ENCODE measurements around the gene RFC2.
"Not testable (repeated sequence)": the region's sequence is repeated elsewhere in the genome, so short reads cannot be mapped to it uniquely, and the experiment has no call there.

RFC2 gene

GRCh38 chr7:74216361-74216761 lies 37.8 kb downstream of the RFC2 start:
- no peak for DNase-seq

GRCh38 chr7:74215921-74216320 lies 38.3 kb downstream of the RFC2 start:
- DNase-seq: no peak

GRCh38 chr7:74214816-74215630 lies 39.2 kb downstream of the RFC2 start:
- no peak for DNase-seq

GRCh38 chr7:74212661-74213060 lies 41.5 kb downstream of the RFC2 start:
- no peak for DNase-seq

GRCh38 chr7:74208241-74208640 lies 46.0 kb downstream of the RFC2 start:
- DNase-seq: not testable (repeated sequence)

GRCh38 chr7:74207586-74207985 lies 46.6 kb downstream of the RFC2 start:
- no peak for DNase-seq

- peak; percentile 84 to 87 for DNase-seq
Observed at GRCh38 chr7:74206589-74207120, 47.5 kb downstream of the RFC2 start.

GRCh38 chr7:74206052-74206451 lies 48.1 kb downstream of the RFC2 start:
- not testable (repeated sequence) for DNase-seq

GRCh38 chr7:74203956-74204618 lies 50.1 kb downstream of the RFC2 start:
- no peak for DNase-seq

- no peak for DNase-seq
Observed at GRCh38 chr7:74202841-74203556, 51.2 kb downstream of the RFC2 start.

- no peak for DNase-seq
Observed at GRCh38 chr7:74199551-74200355, 54.4 kb downstream of the RFC2 start.

GRCh38 chr7:74197449-74198124 lies 56.6 kb downstream of the RFC2 start:
- no peak for DNase-seq

GRCh38 chr7:74195968-74196654 lies 58.1 kb downstream of the RFC2 start:
- DNase-seq: not testable (repeated sequence)

GRCh38 chr7:74195139-74195860 lies 58.9 kb downstream of the RFC2 start:
- not testable (repeated sequence) for DNase-seq

- no peak for DNase-seq
Observed at GRCh38 chr7:74194686-74195085, 59.5 kb downstream of the RFC2 start.

GRCh38 chr7:74193913-74194312 lies 60.3 kb downstream of the RFC2 start:
- no peak for DNase-seq

GRCh38 chr7:74193054-74193453 lies 61.1 kb downstream of the RFC2 start:
- DNase-seq: no peak

- DNase-seq: no peak
Observed at GRCh38 chr7:74191231-74191630, 63.0 kb downstream of the RFC2 start.

- DNase-seq: no peak
Observed at GRCh38 chr7:74190259-74190658, 63.9 kb downstream of the RFC2 start.

- no peak for DNase-seq
Observed at GRCh38 chr7:74187915-74188675, 66.1 kb downstream of the RFC2 start.

Data from stimulated activated CD4-positive, alpha-beta T cell treated with anti-CD3 and anti-CD28 coated beads, Interleukin-2, amount 100 ng/mL, for 48 hours (primary cell).